Sciatic nerve (tissue), 2 donors: ENCODE data around the gene DISP1. TPM values are rescaled to one million over a fixed set of nuclear protein-coding genes. Genes with fewer than 3 reads are reported as not detected.
"Not testable (repeated sequence)": the region's sequence is repeated elsewhere in the genome, so short reads cannot be mapped to it uniquely, and the experiment has no call there.

ENCODE experiments used
- ATAC-seq: fragments of 200-7000 bp; cut with Tn5 transposase; one replicate; pipeline ENCODE4 v1.9.1; 2020; ENCODE audit warnings: mild to moderate bottlenecking, moderate library complexity
- DNase-seq: peaks from one replicate; pipeline ENCODE4 v3.0.0-alpha.2; 2020; ENCODE audit warnings: low spot score
- intact Hi-C: fragments of 100-400 bp; cut with DNase I; formaldehyde crosslinking; loops from one replicate; pipeline ENCODE4 v1.14.2; 2022
- total RNA-seq: library from RNA; stranded (reverse); fragmentation: NEBNext Ultra II Directional; extraction: Animal tissue kit (Norgen Biotek cat#: 25700); gene quantifications from one replicate; pipeline ENCODE4 v1.2.1, GENCODE V29; 2021
- donor health status: DM: no; HTN: no; CAD: no.
- donor health status: DM: no; HTN: no; CAD: no.

Gene DISP1
- total RNA-seq, 1 donor from 2014 or later: 23.9 TPM

DNA sequence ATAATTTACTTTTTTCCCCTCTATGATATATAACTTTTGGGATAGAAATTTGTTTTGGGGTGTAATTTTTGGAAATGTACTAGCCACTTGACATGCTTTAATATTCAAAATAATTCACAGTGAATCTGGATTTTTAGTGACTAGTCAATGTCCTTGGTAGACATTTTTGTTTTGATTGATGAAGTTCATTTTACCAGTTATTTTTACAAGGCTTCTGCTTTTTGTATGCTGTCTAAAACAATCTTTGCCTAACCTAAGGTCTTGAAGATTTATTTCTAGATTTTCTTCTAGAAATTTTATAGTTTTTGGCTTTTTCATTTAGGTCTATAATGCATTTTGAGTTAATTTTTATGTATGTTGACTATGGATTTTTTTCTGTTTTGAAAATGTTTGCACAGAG lies 30.9 kb downstream of the DISP1 start:
- intact Hi-C loops: no loop called here
- ATAC-seq: no peak
- DNase-seq: no peak

DNA sequence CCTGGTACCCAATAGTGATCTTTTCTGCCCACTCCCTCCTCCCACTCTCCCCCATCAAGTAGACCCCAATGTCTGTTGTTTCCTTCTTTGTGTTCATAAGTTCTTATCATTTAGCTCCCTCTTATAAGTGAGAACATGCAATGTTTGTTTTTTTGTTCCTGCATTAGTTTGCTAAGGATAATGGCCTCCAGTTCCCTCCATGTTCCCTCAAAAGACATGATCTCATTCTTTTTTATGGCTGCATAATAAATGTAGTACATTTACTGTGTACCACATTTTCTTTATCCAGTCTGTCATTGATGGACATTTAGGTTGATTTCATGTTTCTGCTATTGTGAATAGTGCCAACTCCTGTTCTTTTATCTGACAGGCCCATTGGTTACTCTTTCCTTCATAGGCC lies 35.7 kb downstream of the DISP1 start:
- DNase-seq, ATAC-seq, intact Hi-C loops: not testable (repeated sequence)

DNA sequence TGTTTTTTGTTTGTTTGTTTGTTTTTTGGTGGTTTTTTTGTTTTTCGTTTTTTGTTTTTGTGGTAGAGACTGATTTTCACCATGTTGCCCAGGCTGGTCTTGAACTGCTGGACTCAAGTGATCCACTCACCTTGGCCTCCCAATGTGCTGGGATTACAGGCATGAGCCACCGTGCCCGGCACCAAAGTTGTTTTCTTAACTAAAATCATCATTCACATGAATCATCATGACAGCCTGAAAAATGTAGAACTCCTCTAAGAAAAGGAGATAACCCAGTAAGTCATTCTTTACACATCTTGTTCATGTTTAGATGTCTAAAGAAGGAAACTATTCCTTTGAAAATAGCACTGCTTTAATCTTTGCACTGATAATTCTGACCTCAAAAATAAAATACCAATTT lies 37.5 kb downstream of the DISP1 start:
- no peak for DNase-seq
- no peak for ATAC-seq
- intact Hi-C loops: no loop called here

DNA sequence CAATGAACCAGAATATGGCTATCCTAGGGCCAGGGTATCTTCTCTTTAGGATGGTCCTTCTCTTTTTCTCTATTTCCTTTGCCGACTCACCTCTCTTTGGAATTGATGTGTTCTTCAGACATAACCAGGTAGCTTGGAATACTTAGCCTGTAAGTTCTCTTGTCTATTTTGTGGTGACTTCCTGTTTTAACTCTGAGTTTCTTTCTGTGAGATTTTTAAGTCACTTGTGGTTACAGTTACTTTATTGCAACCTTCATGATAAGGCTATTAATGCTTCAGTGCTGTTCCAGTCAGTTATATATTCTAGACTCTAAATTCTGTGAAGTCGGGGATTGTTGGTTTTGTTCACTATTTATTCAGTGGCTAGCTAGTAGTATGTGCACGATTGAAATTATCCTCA lies 46.2 kb downstream of the DISP1 start:
- DNase-seq (no peak), ATAC-seq (no peak)
- intact Hi-C loops: no loop called here

Other genes with a start within 250 kb of the DISP1 start
- 10.7 TPM for gene TAF1A, start 225.1 kb upstream of the DISP1 start, total RNA-seq
- gene MIA3, start 196.9 kb upstream of the DISP1 start, total RNA-seq: 58.1 TPM
- gene AIDA, start 102.5 kb upstream of the DISP1 start, total RNA-seq: 103 TPM
- gene BROX, start 102.5 kb upstream of the DISP1 start, total RNA-seq: 61.6 TPM
- not detected for gene FAM177B, start 77.8 kb upstream of the DISP1 start, total RNA-seq